GM18868 (cell line): ENCODE results near the gene EN2.

Experiments
- ATAC-seq: cut with Tn5 transposase; IDR thresholded peaks from one replicate; pipeline ENCODE4 v1.9.1; 2021; ENCODE audit warnings: mild to moderate bottlenecking, moderate library complexity; ENCODE audit not compliant: unreplicated experiment

The EN2 gene

DNA sequence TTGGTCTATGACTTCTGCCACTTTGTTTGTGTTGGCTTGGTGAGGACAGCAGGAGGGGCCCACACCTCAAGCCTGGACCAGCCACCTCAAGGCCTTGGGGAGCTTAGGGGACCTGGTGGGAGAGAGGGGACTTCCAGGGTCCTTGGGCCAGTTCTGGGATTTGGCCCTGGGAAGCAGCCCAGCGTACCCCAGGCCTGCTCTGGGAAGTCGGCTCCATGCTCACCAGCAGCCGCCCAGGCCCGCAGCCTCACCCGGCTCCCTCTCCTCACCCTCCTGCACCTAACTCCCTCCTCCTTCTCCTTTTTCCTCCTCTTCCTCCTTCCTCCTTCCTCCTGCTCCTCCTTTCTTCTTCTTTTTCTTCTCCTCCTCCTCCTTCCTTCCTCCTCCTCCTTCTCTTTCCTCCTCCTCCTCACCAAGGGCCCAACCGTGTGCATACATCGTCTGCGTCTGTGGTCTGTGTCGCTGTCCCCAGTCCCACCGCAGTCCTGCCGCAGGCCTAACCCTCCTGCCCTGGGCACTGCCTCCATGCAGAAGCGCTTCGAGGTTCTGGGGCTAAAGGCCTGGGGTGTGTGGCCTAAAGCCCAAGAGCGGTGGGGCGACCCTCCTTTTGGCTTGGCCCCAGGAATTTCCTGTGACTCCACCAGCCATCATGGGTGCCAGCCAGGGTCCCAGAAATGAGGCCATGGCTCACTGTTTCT is 5.3 kb downstream of the EN2 start:
- ATAC-seq, result no peak

DNA sequence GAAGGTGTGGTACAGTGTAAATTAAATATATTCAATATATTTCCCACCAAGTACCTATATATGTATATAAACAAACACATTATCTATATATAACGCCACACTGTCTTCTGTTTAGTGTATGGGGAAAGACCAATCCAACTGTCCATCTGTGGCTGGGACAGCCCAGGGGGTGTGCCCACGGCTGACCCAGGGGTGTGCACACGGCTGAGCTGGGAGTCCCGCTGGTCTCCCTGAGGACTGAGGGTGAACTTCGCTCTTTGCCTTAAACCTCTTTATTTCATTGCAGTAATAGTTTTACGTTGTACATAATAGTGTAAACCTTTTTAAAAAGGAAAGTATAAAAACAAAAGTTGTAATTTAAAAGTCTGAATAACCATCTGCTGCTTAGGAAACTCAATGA is 6.3 kb downstream of the EN2 start:
- ATAC-seq, result no peak

DNA sequence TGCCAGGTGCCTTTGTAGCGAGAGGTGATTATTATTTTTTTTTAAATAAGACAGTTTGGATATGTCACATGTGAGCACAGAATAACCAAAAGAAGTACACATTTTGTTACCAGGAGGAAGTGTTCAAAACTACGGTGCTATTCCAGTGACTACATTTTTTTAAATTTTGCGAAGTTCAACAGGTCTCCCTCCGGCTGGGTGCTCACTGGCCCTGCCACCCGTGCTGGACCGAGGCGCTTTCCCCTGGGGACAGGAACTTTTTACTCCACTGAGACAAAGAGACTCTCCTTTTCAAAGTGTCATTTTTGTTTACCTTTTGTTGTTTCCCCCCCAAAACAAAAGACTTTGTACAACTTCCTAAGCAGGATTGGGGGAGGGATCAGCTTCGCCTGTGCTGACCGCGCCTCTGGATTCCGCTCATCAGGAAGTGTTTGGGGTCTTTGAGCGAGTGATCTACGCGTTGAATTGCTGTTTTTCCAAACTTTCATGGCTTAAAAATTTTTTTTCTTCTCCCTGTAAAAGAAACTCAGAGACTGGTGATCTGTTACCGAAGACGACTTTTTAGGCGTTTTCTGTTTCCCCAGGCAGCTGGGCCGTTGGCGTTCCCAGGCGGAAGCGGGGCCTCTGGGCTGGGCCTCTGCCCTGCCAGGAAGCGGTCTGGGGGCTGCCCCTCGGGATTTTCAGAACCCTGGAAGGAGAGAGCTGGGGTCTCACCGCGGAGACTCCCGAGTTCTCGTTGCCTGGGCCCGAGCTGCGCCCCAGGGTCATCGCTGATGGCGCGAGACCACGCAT is 7.2 kb downstream of the EN2 start:
- ATAC-seq, result no peak

DNA sequence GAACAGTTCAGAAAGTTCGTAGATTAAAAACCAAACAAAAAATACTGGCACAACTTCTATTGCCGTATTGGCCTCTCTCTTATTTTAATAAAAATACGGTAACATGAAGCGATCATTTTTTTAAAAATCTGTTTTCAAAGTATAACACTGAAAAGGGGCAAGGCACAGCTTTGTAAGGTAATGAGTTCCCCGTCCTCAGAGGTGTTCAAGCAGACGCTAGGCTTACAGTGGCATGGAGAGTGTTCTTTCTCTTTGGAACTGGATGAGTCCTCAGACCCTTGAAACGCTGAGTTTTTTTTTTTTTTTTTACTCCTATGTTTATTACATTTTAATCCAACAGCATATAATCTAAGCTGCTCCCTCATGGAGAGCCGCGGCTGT is 7.8 kb downstream of the EN2 start:
- ATAC-seq, result no peak

DNA sequence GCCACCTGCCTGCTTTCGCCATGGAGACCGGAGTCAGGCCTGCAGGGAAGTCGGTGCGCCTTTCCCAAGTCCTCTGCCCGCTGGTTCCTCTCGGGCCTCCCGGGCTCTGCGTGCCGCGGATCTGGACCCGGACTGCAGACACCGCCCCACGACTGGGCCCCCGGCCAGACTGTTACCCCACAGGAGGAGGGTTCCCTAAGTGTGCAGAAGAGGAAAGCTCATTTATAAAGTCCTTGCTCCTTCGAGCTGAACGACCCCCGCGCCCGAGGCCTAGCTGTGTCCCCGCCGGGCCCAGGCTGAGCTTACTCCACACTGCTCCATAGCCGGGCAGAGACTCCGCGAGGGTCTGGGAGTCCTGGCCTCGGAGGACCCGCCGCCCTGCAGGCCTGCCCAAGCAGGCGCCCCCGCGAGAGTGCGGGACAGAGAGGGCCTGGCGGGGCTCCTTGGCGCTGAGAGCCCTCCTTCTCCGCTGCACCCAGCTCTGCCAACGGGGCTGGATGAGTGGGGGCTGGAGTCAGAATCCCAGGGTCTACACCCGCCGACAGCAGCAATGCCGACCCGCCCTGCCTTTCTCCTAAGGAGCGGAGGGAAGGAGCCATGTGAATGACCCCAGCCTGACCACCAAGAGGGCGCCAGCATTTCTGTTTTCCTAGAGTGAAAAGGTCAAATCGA is 8.3 kb downstream of the EN2 start:
- ATAC-seq, result no peak

DNA sequence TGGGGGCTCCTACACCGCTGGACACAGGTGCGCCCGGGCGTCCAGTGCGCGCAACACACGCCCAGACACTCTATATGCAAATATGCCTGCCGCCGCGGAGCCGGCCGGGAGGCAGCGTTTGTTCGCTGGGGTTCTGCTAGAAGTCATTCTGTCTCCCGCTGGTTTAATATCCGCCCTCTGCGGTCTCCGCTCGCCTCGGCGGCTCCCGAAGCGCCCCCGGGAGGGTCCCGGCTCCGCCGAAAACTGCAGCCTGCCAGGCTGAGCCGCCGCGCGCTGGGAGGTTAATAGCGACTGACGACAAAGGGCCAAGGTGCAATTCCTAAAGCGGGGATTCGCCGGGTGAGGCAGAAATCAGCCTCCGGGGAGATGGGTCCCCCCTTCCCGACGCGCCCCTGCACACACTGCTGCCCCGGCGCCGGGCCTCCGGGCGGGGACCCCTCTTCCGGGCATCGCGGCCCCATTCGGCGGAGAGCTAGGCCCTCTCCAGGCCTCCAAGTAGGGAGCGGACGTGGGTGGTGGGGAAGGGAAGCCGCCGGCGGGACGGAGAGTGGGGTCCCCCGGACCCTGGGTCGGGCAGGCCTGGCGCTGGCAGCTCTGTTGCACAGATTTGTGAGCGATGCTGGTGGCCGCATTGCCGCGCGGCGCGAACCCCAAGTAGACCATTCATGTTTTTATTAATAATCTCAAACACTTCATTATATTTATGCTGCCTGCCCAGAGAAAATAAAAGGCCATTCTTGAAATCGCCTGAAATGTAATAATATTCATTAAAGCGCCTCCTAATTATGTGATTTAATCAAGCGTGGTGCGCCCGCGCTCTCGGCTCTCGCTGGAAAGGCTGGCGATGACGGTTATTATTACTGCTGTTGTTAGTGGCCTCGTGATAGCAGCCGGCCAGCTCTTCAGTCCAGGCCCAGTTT is 9.1 kb downstream of the EN2 start:
- peak; percentile 74 for ATAC-seq

DNA sequence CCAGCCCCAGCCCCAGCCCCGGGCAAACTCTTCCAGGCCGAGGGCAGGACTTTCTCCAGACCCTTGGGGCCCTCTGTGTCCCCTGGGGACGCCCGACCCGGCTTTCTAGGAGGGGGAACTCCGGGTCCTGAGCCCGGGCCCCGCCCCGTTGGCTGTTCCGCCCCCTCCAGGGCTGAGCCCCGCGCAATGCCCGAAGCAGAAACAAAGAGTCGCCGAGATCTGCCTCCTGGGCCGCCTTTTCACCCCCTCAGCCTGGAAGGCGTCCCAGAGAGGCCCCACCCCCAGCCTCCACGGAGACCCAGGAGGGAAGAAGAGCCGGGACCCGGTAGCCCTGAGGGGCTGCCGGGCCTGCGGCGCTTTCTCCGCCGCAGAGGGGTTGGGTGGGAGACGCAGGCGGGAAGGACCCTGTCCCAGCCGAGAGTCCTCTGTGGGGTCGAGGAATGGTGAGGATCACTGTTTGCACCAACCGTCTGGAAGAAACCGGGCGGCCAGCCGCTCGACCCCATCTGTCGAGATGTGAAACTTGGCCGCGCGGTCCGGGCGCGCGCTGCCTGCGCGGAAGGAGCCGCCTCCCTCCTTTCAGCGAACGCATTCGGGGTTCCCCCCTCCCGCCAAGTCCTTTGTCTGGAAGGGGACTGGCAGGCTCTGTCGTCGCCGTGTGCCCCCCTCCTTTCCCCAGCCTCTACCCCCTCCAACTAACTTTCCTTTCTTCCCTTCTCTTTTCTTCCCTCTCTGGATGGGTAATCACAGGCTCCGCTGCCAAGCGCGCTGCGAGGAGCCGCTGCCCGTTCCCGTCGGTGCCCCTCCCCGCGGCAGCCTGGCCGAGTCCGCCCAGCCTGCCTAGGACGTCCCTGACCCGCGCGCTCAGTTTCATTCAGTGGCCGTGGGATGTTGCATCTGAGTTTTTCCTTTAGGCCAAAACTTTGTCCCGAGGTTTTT is 10.2 kb downstream of the EN2 start:
- no peak for ATAC-seq

DNA sequence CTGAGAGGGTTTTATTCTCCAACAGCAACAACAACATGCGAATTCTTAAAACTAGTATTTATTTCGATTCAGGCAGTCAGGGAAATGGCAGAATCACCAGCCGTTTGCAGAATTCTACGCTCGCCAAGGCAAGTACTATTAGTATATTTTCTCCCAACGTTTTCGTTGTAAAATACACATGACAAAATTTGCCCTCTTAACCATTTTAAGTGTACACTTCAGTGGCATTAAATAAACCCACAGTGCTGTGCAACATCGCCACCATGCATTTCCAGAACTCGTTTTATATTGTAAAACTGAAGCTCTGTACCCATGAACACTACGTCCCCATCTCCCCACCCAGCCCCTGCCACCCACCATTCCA is 10.8 kb downstream of the EN2 start:
- no peak for ATAC-seq

DNA sequence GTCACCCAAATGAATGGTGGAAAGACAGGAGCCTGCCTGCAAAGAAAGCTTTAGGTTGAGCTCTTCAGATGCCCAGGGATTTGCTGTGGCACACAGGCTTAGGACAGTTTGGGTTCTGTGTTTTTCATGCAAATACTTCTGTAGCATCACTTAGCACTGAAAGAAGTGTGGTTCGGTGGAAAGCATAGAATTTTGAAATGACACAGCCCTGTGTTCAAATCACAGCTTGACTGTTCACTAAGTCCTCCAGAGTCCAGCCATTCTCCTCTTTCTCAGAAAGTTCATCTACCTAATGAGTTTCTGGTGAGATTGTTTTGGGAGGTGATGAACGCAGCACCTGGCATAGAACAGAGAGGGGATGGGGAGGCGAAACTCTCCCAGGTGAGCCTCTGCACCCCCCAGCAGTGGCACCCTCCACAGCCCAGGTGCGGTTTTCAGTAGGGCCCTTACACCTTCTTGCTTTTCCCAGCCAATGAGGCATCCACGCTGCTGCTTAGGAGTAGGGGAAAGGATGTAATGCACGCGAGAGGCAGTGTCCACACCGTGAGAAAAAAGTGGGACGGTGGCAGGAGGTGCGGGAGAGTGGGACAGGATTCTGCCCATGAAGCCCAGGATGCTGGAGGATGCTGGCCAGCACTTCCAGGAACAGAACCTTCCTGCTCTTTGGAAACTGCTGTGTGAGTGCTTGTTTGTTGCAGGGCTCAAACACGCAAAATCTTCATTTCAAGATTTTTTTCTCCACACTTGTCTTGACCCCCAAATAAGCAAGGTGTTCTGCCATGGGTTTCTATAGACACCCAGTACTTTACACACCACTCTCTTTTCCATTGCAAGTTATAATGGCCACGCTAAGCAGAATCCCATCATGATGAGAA is 11.6 kb downstream of the EN2 start:
- ATAC-seq, result no peak

DNA sequence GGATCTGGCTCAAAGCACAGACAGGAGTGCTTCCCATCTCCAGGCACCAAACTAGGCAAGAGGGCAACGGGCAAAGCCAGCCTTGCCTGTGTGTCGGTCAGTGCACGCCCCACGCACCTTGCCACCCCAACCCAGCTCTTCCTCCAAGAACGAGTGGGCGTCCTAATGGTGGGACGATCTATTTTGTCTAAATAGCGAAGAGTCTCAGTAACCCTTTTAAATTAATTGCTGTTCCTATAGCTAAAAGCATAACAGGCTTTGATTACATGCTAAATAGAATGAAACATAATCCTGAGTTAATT is 12.2 kb downstream of the EN2 start:
- ATAC-seq, result no peak

DNA sequence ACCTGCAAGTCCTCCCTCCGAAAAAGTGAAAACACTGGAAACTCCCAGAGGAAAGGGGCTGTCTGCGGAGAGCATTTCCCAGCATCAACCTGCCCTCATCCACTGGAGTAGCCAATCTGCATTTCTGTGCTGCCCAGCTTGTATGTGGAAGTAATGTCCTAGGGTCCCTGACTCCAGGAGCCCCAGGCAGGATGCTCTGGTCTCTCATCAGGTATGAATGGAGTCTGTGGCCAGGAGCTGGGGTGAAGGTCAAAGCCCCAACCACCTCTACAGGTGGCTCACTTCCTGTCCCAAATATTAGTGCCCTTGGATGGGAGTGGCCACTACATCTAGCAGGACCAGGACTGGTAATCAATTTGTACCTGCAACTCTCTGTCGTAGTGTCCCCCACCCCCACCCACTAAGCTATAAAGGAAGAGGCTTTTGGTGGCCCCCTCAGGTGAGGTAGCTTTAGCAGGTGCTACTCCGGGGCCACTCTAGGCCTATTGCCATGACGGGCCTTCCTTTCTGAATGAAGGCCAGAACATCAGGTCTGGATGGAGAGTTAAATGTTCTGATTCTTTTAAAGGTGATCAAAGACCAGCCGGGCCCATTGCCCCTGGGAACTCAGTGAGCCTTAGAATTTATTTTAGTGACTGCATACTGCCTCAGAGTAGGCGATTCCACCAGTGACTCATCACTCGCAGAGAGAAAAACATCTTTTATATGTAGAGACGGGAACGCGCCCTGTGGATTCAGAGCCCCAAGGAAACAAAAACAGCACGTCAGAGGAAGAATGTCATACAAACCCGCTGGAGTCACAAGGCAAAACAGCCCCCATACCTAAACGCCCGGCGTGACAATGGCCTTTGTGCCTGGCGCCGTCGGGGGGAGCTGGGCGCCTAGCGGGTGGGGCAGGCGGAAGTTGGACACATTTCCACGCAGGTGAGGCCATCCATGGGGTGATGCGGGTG is 13.0 kb downstream of the EN2 start:
- ATAC-seq, result no peak

DNA sequence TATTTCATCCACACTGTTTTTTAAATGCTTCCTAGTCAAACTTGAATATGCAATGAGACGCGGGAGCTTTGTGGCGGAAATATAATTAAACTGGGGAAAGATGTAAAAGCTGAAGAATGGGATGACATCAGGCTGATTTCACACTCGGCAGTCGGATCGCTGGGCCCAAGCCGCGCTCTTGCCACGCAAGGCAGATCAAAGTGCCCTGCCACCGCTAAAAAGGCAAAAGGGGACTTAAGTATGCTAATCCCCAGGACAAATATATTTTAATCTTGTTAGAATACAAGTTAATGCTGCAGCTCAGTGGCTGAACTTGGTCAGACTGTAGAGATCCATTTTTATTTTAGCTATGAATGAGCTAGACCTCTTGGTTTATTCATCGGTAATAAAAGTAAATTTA is 13.8 kb downstream of the EN2 start:
- ATAC-seq, result no peak

DNA sequence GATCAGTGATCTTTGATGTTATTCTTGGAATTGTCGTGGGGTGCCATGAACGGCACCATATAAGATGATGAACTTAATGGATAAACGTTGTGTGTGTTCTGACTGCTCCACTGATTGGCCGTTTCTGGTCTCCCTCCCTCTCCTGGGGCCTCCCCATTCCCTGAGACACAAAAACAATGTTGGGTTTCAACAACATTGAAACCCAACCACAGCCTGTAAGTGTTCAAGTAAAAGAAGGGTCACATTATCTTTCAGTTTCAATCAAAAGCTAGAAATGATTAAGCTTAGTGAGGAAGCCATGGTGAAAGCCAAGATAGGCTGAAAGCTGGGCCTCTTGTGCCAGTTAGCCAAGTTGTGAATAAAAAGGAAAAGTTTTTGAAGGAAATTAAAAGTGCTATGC is 19.5 kb downstream of the EN2 start:
- peak; percentile 97 for ATAC-seq

DNA sequence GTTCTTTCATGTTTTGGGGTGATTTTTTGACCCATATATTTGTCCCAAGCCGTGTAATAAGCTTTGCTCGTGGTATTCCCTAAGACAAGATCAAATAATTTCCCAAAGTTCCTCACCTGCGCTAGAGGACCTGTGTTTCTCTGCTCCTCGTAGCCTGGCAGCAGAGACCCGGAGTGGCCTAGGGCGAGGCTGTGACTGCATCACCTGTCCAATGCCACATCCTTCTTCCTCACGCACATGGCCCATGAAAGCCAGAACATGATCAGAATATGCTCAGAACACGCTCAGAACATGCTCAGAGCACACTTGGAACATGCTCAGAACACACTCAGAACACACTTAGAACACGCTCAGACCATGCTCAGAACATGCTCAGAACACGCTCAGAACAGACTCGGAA is 23.8 kb downstream of the EN2 start:
- ATAC-seq, result no peak

DNA sequence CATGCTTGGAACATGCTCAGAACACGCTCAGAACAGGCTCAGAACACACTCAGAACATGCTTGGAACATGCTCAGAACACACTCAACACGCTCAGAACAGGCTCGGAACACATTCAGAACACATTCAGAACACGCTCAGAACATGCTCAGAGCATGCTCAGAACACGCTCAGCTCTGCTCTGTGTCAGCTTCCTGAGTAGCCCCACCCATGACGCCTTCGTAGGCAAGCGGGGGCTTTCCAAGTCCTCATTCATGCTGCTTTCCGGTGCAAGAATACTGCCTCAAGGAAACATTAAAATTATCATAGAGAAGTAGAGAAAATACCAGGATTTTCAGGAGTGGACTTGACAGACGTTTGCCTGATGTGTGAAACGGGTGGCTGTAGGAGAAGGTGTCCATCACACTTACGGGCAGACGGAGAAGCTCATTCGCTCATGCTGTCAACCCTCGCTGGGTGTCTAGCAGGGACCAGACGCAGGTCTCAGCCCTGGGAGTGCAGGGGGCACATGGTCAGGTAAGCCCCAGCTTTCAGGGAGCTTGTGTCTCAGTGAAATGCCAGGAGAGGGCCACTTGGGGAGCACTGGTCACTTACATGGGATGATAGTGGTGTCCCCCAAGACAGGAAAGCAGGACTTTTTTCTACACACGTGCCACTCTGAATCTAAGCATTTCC is 24.7 kb downstream of the EN2 start:
- ATAC-seq, result no peak

DNA sequence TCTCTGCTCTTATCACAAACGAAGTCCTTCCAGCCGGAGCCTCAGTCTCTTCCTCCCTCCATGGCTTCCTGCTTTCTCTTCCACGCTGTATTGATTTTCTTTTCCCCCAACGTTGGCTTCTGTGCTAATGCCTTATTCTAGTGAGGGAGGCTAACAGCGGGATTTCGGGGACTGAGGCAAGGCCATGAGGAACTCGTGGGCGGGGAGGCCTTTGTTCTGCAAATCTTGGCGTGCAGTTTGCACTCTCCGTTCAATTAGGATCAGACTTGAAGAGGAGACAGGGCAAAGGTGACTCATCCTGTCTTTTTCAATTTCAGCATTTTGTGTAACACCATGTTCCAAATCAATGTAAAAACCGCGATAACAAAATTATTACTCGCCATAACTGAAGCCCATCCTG is 25.3 kb downstream of the EN2 start:
- no peak for ATAC-seq

DNA sequence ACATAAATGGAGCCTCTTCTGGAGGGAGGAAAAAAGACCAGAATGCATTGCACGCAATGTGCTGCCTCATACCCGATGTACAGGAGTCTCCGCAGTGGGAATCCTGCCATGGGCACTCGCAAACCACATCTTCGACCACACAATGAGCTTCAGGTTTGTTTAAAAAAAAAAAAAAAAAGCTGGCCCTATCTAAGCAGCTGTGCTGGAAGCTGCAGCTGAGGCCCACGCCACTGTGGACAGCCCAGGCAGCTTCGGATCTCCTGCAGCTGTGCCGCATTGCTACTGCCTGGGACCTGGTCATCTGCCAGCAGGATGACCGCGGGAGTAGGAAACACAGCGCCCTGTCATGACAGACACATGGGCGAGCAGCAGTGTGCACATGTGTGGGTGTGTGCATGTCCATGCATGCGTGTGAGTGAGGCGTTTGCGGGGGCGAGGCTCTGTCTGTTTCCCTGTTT is 26.0 kb downstream of the EN2 start:
- no peak for ATAC-seq
